Activated B cell treated with CpG ODN at 0.5 μM for 24 hours (primary cell): Measurements from ENCODE around the gene GARIN5A. TPM values are rescaled to one million over a fixed set of nuclear protein-coding genes. Genes with fewer than 3 reads are reported as not detected.

Experiments
- ATAC-seq: fragments of 200-7000 bp; cut with Tn5 transposase; one replicate; pipeline ENCODE4 v1.10.0; 2021; ENCODE audit warnings: low read depth, mild to moderate bottlenecking, moderate library complexity
- CTCF ChIA-PET: fragments of 350-600 bp; sonication (Branson Sonifier 250); formaldehyde crosslinking; loops from one replicate; lab custom pipeline; 2021; ENCODE audit warnings: antibody characterized with exemption; lab: Charles Lee
- POLR2A ChIA-PET: fragments of 350-600 bp; sonication (Branson Sonifier 250); formaldehyde crosslinking; loops from one replicate; lab custom pipeline; 2021; ENCODE audit warnings: antibody characterized with exemption; lab: Charles Lee
- DNase-seq: peaks from one replicate; pipeline ENCODE4 v3.0.0; 2022
- H3K27ac Mint-ChIP-seq: one replicate; pipeline ENCODE4 v1.8.0; 2020; ENCODE audit warnings: mixed read lengths
- H3K27me3 Mint-ChIP-seq: one replicate; pipeline ENCODE4 v1.8.0; 2021; ENCODE audit warnings: mixed read lengths
- H3K36me3 Mint-ChIP-seq: one replicate; pipeline ENCODE4 v1.8.0; 2021; ENCODE audit warnings: low read depth, mixed read lengths
- H3K4me1 Mint-ChIP-seq: one replicate; pipeline ENCODE4 v1.8.0; 2021; ENCODE audit warnings: mixed read lengths
- H3K4me3 Mint-ChIP-seq: one replicate; pipeline ENCODE4 v1.8.0; 2020; ENCODE audit warnings: mild to moderate bottlenecking, mixed read lengths
- H3K9me3 Mint-ChIP-seq: one replicate; pipeline ENCODE4 v1.8.0; 2020; ENCODE audit warnings: mixed read lengths
- intact Hi-C: fragments of 100-400 bp; cut with micrococcal nuclease; formaldehyde crosslinking; loops from one replicate; pipeline ENCODE4 v1.15.1; 2024
- total RNA-seq: library from RNA; stranded (reverse); gene quantifications from 2 replicates; pipeline ENCODE4 v1.2.3, GENCODE V29; 2022
- TF ChIP-seq, protein P1 (sequence below): fragments of 200-600 bp; IDR thresholded peaks from one replicate; pipeline ENCODE4 v1.8.0; 2022; ENCODE audit warnings: antibody characterized with exemption, mild to moderate bottlenecking

Gene GARIN5A
- total RNA-seq, 1 donor from 2014 or later: 0.67 TPM

DNA sequence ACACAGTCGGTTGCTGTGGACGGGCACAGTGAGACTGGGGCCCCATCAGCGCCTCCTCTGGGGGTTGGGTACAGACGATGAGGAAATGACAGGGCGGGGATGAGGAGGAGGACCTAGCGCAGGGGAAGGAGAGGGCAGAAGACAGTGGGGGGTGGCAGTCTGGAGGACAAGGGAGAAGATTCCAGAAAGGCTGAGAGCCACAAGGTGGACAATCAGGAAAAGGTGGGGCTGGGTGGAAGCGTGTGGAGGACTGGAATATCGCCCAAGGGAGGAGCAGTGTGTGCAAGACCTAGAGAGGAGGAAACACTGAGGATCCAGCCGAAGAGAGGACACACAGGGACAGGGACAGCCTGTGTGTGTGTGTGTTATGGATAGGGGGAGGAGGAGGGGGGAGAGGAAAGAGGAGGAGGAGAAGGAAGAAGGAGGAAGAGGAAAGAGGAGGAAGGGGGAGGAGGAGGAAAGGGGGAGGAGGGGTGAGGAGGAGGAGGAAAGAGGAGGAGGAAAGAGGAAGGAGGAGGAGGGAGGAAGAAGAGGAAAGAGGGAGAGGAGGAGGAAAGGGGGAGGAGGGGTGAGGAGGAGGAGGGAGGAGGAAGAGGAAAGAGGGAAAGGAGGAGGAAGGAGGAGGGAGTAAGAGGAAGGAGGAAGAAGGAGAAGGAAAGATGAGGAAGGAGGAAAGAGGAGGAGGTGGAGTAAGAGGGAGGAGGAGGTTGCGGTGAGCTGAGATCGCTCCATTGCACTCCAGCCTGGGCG, 15.8 kb upstream of the GARIN5A start:
- Mint-ChIP-seq H3K27me3 (no peaks in the 10 kb centered on the region), H3K36me3 (peaks cover 5% of the 10 kb centered on the region), H3K4me3 (no peak overlapping the region), H3K9me3 (no peaks in the 10 kb centered on the region), H3K4me1 (peaks cover 27% of the 10 kb centered on the region), H3K27ac (no peak overlapping the region)
- DNase-seq (no peak), ATAC-seq (peak; percentile 83)
- CTCF ChIA-PET: no interaction called here
- POLR2A ChIA-PET: no interaction called here
- TF ChIP-seq, protein P1, sequence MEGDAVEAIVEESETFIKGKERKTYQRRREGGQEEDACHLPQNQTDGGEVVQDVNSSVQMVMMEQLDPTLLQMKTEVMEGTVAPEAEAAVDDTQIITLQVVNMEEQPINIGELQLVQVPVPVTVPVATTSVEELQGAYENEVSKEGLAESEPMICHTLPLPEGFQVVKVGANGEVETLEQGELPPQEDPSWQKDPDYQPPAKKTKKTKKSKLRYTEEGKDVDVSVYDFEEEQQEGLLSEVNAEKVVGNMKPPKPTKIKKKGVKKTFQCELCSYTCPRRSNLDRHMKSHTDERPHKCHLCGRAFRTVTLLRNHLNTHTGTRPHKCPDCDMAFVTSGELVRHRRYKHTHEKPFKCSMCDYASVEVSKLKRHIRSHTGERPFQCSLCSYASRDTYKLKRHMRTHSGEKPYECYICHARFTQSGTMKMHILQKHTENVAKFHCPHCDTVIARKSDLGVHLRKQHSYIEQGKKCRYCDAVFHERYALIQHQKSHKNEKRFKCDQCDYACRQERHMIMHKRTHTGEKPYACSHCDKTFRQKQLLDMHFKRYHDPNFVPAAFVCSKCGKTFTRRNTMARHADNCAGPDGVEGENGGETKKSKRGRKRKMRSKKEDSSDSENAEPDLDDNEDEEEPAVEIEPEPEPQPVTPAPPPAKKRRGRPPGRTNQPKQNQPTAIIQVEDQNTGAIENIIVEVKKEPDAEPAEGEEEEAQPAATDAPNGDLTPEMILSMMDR: no peak
- intact Hi-C loops: no loop called here

DNA sequence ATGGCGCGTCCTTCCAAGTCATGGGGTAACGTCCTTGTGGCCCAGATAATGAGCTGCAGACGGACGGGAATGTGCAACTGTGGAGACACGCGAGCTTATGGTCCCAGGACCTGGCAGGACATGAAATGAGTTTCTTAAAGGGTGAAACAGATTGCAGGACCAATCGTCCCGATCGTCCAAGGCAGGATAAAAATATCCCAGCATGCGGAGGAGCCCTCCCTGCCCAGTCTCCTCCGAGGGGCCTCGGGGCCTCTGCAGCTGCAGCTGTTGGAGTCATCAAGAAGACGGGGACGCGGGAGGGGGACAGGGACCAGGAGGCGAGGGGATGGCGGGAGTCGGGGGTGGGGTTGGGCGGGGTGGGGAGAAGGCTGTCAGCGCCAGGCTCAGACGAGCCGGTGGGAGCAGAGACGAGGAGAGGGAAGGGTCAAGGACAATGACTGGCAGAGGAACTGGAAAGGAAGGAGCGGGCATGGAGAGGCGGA, 14.4 kb upstream of the GARIN5A start:
- TF ChIP-seq, protein P1: no peak
- H3K4me3 Mint-ChIP-seq: no peak overlapping the region
- peaks cover 5% of the 10 kb centered on the region for H3K36me3 Mint-ChIP-seq
- H3K27ac Mint-ChIP-seq: no peak overlapping the region
- H3K4me1 Mint-ChIP-seq: peaks cover 29% of the 10 kb centered on the region
- no peaks in the 10 kb centered on the region for H3K9me3 Mint-ChIP-seq
- CTCF ChIA-PET: no interaction called here
- intact Hi-C loops: no loop called here
- DNase-seq (no peak), ATAC-seq (no peak)
- POLR2A ChIA-PET: interaction anchor here (0.6 kb wide), 1 partner anchor 12 kb away, joined by 5 read pairs; no protein-coding TSS in a partner anchor
- no peaks in the 10 kb centered on the region for H3K27me3 Mint-ChIP-seq

DNA sequence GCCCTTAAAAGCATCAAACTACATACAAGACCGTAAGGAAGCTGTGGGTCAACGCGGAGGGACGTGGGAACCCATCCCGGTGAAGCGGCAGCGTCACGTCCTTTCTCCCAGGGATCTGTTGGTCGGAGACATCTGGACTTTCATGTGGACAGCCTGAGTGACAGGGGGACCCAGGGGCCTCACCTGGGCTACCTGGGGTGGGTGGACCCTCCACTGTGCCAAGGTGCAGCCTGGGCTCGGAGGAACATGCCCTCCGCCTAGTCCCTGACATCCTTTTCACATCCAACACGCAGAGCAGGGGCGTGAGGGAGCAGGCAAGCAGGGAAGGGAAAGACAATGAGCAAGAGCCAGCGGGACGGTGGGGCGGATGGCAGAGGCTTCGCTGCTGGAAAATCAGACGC, 13.8 kb upstream of the GARIN5A start:
- ATAC-seq (no peak), DNase-seq (no peak)
- ChIA-PET CTCF (no interaction called here), POLR2A (no interaction called here)
- Mint-ChIP-seq H3K9me3 (no peaks in the 10 kb centered on the region), H3K4me3 (no peak overlapping the region), H3K27me3 (no peaks in the 10 kb centered on the region), H3K4me1 (peaks cover 29% of the 10 kb centered on the region), H3K27ac (no peak overlapping the region), H3K36me3 (peaks cover 10% of the 10 kb centered on the region)
- intact Hi-C loops: no loop called here
- TF ChIP-seq, protein P1: no peak

DNA sequence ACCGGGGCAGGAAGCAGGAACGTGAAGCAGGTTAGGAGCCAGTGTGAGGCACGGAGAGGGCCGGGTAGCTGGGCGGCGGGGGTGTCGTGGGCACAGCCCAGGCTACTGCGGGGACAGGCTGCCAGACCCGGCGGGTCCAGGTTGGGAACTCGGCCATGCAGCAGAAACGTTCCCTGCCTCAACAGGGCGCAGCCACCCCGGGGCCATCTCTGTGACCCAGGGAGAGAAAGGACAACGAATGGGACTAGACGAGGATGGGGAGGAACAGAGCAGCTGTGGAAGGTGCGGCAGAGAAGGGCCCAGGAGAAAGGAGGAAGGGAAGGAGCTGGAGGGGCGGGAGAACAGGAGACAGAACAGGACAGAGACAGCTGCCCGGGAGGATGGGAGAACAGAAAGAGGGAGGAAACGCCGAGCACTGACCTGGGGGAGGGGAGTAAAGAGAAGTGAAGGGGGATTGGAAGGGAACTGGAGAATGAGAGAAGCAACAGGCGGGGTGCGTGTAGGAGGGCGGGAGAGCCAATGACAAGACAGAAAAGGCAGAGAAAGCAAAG, 12.9 kb upstream of the GARIN5A start:
- DNase-seq: no peak
- H3K9me3 Mint-ChIP-seq: no peaks in the 10 kb centered on the region
- intact Hi-C loops: no loop called here
- no peak overlapping the region for H3K4me3 Mint-ChIP-seq
- peaks cover 15% of the 10 kb centered on the region for H3K36me3 Mint-ChIP-seq
- POLR2A ChIA-PET: interaction anchor here (0.5 to 0.6 kb wide), 2 partner anchors 30 to 882 kb away, joined by 3 read pairs; no protein-coding TSS in a partner anchor
- TF ChIP-seq, protein P1: no peak
- H3K4me1 Mint-ChIP-seq: peaks cover 29% of the 10 kb centered on the region
- CTCF ChIA-PET: no interaction called here
- ATAC-seq: no peak
- no peaks in the 10 kb centered on the region for H3K27me3 Mint-ChIP-seq
- no peak overlapping the region for H3K27ac Mint-ChIP-seq

DNA sequence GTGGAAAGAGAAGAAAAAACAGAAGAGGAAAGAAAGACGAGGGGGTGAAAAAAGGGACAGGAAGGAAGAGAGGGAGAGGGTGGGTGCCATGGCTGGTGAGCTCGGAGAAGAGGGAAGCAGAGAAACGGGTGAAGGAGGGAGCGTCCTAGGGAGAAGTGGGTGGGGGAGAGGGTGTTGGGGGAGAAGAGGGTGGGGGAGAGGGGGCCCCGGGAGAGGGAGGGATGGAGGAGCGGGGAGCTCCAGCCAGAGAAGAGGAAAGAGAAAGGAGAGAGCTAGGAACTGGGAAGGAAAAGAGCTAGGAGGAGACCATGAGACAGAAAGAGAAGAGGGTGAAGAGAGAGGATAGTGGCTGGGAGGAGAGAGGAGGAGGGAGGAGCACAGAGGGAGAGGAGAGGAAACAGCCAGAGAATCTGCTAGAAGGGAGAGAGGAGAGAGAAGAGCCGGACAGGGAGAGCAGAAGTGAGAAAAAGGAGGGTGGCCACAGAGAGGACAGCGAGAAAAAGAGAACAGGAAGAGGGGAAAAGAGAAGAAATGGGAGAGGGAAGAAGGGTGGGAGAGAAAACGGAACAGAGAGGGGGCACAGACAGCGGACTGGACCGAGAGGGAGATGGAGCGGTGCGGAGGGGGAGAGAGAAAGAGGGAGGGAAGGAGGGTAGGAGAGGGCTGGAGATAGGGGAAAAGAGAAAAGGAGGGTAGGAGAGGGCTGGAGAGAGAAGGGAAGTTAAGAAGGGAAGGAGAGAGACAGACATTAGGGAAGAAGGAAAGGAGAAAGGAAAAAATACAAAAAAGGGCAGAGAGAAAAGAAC, 11.9 kb upstream of the GARIN5A start:
- POLR2A ChIA-PET: interaction anchor here (0.6 kb wide), 1 partner anchor 406 kb away, joined by 3 read pairs; no protein-coding TSS in a partner anchor
- peaks cover 29% of the 10 kb centered on the region for H3K4me1 Mint-ChIP-seq

More for the DNA sequence above, 11.9 kb upstream of the GARIN5A start:
- Mint-ChIP-seq H3K36me3 (peaks cover 16% of the 10 kb centered on the region), H3K27me3 (no peaks in the 10 kb centered on the region), H3K27ac (no peak overlapping the region), H3K9me3 (no peaks in the 10 kb centered on the region), H3K4me3 (no peak overlapping the region)
- DNase-seq (no peak), ATAC-seq (no peak)
- TF ChIP-seq, protein P1: no peak
- intact Hi-C loops: no loop called here
- CTCF ChIA-PET: no interaction called here
